Measurements from ENCODE around the gene RBM12.

Gene RBM12

DNA sequence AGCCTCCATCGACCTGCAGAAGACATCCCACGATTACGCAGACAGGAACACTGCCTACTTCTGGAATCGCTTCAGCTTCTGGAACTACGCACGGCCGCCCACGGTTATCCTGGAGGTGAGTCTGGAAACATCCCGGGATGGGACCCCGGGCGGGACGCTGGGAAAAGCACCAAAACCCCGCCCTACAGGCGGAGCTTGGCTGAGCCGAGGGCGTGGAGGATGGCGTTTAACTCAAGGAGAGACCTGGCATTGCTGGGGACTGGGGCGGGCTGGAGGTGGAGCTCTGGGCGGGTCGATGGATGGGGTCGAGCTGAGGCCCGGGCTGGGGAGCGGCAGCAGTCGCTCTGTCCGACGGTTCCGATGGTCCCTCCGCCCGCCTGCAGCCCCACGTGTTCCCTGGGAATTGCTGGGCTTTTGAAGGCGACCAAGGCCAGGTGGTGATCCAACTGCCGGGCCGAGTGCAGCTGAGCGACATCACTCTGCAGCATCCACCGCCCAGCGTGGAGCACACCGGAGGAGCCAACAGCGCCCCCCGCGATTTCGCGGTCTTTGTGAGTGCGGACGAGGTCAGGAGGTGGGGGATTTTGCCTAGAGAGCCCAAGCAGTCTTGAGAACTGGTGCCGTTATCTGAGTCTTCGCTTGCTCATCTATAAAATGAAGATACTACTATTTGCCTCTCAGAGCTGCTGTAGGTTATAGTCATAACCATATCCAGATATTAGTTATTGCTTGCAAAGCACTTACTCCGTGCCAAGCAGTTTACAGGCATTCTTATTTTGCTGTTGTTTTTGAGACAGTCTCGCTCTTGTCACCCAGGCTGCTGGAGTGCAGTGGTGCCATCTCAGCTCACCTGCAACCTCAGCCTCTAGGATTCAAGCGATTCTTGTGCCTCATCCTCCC is 45.3 kb downstream of the RBM12 start:
- peak; percentile 90 for DNase-seq

DNA sequence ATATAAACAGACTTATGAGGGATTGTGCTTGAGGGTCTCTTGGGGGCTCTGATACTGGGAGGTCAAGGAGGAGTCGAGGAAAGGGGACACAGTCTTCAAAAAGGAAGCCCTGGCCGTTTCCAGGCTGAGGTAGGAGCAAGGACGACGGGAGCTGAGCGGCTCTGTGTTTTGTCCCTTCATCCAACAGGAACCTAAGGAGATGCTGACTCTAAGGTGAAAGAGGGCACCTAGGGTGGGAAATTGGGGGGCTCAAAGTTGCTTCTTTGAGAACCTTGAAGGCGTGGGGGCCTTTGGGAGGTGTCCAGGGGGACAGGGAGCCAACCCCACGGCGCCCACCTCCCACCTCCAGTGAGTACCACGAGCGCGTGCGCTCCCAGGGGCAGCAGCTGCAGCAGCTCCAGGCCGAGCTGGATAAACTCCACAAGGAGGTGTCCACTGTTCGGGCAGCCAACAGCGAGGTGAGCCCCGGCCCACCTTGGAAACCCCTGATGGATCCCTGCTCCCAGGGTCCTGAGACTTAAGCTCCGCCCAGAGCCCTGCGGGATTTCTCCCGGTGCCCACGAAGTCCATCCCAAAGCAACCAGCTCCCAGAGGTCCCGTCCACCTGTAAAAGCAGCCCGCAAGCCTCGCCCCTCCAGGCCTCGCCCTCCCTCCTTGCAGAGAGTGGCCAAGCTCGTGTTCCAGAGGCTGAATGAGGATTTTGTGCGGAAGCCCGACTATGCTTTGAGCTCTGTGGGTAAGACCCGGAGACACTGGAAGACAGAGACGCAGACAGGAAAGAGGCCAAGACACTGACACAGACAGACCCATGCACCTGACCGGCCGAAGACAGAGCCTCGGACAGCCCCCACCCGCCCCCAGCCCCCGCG is 46.2 kb downstream of the RBM12 start:
- peak; percentile 53 for DNase-seq

DNA sequence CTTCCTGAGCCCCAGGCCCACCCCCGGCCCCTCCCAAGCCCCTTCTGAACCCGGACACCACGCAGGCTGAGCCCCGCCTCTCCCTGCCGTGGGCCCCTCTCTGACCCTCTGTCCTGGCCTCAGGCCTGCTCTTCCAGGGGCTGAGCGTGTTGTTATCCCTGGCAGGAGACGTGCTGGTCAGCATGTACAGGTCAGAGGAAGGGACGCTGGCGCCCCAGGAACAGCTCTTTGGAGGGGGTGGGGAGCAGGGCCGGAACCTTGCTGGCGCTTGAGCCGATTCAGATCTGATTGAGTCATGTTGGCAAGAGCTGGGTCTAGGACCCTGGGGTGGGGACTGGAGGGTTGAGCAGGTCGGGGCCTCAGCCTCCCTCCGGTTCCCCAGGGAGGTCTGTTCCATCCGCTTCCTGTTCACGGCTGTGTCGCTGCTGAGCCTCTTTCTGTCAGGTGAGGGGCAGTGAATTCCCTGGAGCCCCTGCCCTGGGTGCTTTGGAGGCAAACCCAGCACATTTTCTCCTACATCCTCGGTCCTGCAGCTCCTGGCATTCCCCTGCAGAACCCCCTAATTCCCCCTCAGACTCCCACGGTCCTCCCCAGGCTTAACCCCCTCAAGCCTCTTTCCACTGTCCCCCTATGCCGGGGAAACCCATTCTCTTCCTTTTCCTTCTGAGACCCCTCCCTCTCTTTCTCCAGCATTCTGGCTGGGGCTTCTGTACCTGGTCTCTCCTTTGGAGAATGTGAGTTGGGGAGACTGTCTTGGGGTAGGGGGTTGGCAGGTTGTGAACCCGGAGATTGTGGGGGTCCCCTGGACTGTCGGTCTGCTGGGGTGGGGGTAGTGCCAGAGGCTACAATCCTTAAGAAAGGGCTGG is 47.1 kb downstream of the RBM12 start:
- DNase-seq: peak; percentile 79

DNA sequence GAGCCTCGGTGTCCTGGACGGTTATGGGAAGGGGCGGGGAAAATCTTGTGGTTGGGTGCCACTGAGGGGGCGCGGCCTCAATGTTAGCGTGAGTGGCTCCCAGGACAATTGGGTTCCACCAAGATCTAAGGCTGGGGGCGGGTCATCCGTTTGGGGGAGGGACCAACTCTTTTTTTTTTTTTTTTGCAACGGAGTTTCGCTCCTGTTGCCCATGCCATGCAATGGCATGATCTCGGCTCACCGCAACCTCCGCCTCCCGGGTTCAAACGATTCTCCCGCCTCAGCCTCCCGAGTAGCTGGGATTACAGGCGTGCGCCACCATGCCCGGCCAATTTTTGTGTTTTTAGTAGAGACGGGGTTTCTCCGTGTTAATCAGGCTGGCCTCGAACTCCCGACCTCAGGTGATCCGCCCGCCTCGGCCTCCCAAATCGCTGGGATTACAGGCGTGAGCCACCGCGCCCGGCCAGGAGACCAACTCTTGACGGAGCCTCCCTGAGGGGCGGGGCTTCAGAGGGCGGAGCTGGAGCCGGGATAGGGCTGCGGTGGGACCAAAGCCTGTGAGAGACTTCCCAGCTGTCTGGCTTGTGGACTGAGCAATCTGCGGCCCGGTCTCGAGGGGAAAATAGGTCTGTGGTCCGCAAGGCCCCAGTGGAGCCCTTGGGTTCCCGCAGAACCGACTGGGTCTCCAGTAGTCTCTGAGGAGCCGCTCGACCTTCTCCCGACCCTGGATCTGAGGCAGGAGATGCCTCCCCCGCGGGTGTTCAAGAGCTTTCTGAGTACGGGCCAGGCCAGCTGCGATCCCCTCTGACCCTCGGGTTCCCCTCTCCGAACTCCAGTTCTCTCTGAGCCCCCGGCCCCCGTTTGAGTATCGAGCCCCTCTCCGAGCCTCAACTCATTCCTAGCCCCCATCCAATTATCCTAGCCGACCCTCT is 48.0 kb downstream of the RBM12 start:
- peak; percentile 100 for DNase-seq

DNA sequence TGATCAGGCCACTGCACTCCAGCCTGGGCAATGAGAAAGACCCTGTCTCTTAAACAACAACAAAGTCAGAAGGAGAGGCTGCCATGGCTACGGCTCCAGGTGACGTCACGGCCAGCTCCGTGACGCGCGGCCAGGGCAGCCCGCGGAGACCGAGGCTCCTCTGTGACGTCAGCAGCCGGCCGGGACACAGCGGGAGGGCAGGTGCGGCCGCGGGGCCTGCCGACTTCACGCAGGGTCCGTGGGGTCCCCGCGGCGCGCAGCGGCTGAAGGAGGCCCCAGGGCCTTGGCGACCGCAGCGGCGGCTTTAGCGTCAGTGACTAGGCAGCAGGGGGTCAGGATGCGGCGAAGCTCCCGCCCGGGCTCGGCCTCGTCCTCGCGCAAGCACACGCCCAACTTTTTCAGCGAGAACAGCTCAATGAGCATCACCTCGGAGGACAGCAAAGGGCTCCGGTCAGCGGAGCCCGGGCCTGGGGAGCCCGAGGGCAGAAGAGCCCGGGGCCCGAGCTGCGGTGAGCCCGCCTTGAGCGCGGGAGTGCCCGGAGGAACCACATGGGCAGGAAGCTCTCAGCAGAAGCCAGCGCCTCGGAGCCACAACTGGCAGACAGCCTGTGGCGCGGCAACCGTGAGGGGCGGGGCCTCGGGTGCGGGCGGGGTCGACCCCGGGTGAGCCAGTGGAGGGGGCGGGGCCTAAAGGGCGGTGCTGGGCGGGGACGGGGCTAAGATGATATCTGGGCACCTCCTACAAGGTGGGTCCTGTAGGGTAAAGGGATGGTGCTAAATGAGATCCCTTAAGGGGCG is 48.8 kb downstream of the RBM12 start, which contains the start of gene SPAG4:
Gene SPAG4, plus strand, starts transcription at position 163 of the 798 bp plus-strand sequence. Its CDS starts 175 bp downstream, at position 338.
- no peak for DNase-seq

DNA sequence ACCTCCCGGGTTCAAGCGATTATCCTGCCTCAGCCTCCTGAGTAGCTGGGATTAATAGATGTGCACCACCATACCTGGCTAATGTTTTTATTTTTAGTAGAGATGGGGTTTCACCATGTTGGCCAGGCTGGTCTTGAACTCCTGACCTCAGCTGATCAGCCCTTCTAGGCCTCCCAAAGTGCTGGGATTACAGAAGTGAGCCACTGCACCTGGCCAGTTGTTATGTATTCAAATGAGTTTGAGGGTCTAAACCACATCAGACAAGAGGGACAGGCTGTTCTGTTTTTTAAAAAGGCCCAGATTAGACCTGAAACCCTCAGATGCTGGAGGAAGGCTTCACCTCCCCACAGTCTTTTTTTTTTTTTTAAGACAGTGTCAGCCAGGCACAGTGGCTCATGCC is 53.2 kb downstream of the RBM12 start:
- no peak for DNase-seq

DNA sequence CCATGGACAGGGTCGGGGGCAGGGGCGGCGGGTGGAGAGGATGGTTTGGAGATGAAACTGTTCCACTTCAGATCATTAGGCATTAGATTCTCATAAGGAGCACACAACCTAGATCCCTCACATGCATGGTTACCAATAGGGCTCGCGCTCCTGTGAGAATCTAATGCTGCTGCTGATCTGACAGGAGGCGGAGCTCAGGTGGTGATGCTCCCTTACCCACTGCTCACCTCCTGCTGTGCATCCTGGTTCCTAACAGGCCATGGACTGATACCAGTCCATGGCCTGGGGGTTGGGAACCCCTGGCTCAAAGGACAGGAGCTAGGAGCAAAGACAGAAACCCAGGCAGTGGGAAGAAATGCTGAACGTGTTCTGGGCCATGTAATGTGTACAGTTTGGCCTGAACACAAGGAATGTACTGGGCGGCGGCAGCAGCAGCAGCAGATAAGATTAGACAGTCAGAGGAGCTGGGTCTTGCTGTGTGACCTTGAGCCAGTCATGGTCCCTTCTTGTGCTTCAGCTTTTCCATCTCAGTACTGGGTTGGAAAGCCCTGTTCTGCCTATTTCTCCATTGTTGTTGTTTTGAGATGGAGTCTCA is 53.8 kb downstream of the RBM12 start:
- DNase-seq: peak; percentile 69

DNA sequence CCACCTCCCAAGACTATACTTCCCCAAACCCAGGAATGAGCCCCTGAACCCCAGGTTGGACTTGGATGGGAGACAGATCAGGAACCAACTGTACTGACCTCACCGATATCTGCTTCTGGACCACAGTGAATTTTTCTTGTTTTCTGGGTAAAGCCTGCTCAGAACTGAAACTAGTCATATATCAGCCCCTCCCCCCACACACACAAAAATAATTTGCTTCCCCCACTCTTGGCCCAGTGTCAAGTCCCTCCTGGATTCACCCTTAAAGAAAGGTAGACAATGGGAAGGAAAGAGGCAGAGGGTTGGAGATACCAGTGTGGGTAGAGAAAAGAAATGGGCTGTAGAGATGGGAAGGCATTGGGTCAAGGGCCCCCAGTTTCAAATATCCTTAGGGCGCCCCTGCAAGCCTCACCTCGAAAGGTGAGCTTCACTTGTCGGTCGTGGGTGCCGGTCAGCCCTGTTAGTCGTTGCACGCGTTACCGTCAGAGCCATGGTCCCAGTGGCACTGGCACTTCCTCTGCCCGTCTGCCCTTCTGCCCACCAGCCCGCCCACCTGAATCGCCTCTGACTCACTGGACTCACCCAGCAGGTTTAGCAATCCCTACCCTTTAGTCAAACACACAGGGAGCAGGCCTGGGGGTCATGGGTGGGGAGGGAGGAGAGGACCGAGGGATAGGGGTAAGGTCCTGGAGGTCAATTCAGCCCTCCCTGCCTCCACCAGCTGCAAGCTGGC is 57.5 kb downstream of the RBM12 start:
- DNase-seq: no peak

DNA sequence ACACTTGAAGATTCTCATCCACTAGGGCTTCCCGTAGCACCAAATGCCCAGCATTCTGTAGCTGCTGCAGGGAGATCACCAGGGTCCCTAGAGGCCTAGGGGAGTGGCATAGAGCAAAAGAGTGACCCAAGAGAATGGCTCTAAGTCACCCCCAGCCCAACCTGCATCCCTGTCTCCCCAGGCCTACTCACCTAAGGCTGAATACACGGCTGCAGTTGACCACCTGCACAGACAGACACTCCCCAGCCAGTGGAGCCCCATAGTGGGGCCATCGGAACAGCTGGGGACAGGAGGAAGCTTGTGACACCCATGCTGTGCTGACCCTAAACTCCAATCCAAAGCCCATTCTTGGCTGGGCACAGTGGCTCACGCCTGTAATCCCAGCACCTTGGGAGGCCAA is 58.6 kb downstream of the RBM12 start:
- no peak for DNase-seq

DNA sequence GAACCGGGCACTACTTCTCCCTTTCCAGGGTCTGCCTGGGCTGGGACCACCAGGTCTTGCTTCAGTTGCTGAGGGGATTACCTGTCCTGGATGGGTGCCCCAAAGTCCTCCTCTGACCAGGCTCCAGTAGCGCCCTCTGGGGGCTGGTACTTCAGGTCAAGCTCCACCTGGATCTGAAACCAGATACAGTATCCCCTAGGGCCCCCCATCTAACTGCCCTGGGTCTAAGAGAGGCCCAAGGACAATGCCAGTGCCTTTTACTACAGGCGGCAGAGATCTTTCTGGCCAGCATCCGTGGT is 60.3 kb downstream of the RBM12 start:
- peak; percentile 35 for DNase-seq

DNA sequence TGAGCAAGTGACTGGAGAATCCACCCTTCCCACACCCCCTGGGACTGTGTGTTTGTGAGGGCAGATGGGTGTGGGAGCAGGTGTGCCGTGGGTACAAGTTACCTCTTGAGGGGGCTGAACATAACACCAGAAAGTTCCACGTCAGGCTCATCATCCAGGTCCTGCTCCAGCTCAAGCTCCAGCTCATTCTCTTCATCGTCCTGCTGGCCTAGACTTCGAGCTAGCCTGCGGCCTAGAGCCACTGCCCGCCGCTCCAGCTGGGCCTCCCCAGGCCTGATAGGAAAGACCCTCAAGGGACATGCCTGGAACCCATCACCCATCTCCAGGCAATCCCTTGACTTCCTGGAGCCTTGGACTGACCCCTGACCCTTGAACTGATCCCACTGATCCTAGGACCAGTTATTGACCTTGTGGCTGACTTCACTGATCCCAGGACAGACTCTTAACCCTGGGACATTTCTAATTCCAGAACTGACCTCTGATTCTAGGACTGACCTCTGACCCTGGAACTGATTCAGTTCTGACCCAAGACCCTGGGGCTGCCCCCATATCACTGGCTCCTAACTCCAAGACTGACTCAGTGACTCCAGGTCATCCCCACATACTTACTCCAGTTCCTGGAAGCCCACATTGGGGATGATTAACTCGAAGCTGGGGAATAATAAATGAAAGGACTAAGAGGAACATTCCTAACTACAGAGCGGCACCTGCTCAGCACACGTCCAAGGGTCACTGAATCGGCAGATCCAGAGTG is 60.8 kb downstream of the RBM12 start:
- no peak for DNase-seq

DNA sequence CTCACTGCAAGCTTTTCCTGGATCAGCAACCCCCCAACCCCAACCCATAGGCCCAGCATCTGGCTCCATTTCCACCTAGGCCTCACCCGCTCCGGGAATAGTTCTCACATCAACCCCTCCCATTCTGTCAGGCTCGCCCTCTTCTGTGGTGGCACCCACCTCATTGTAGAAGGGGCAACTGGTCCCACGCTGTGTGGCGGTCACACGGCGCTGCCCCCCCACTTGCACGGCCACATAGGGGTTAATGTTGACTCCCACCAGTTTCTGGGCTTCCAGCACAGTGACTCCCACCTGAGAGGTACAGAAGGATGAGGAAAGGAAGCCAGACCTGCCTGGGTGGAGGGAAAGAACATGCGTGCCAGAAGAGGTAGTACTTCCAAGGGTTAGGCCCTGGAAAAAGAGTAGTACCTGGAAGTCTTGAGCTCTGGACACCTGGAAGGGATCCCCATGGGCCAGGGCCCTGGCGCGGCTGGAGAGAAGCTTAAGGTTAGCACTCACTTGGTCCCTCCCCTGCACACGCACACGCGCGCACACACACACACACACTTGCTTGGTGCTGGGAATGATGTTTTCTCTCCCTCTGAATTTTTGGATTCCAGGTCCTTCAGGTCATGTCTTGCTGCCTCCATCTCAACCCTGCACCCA is 61.7 kb downstream of the RBM12 start:
- no peak for DNase-seq

DNA sequence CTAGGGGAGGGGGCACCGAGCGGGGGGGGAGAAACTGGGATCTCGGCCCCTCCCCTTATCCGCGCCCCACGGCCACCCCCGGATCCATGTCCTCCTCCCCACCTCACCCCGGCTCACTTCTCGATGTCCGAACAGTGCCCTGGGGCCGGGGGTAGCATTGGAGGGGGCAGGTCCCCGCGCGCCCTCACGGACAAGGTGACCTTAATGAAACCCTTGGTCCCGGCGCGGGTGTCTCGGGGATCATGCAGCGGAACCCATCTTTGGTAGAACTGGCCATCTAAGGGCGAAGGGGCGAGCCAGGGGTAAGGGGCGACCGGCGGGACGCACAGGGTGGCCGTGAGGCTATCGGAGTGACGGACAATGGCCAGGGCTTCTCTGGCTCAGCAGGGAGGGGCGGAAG is 62.7 kb downstream of the RBM12 start:
- peak; percentile 0 for DNase-seq

DNA sequence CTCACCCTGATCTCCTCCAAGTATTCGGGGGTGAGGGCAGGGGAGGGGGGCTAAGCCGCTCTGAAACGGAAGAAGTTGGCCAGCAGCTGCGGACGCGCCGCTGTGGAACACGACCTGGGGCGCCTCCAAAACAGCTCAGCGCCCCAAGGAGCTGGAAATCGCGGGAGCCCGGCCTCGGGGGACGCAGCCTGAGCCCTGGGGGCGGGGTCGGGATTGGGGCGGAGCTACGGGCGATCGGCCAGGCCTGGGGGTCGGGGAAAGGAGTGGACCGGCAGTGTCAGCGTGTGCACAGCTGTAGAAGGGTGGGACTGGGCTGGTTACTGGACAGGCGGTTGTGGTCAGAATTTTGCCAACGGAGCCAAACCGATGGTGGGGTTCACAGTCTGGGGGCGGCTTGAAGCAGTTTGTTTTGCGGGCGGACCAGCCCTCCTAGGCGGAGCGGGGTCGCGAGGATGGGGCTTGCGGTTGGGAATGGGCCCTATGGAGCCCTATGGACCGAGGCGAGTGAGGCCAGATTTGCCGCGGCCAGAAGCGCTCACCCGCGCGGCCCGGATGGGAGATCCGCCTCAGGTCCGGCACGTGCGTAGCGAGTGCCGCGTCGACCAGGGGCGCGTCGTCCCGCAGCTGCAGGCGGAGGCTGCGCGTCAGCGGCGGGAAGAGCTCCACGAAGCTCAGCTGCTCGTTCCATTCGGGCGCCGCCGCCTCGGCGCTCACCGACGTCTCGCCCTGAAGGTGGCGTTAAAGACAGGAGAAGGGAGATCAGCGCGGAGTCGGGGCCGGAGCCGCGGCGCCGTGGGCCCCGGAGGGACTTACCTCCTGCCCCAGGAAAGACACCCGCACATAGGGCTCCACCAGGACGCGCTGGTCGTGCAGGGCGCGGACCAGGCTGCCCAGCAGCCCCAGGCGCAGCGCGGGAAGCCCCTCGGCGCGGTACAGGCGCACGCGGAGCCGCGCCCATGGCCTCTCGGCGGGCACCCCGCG is 63.4 kb downstream of the RBM12 start:
- peak; percentile 85 for DNase-seq

DNA sequence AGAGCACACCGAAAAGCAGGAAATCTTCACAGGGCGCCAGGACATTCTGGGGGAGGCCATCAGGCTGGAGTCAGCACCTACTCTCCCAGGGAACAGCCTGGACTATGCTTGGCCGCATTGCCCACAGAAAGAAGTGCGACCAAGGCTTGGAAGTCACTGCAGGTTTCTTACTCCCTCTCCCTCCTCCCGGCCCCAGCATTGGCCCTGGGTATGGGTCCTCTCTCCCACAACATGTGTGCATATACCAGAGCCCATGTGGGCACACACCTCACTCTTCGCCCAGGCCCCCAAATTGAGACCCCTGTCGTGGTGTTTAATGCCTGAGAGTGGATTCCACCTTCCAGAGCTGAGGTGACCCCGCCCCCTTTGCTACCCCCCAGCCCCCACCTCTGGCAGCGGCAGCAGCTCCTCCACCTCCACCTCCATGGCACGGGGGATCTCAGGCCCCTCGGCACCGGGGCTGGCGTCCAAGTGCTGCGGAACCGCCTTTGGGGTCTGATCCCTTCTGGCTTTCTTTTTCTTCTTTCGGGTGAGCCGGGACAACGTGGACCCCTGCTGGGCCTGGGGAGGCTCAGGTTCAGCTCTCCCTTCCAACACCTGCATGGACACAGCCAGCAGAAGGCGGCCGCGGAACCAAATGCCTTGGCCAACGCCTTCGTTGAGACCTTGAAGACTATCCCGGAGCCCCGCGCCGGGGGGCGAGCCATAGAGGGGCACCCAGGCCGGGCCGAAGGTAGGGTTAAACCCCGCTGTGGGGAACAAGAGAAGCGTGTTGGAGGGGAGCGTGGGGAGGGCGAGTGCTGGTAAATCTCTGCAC is 64.3 kb downstream of the RBM12 start:
- DNase-seq: peak; percentile 4

DNA sequence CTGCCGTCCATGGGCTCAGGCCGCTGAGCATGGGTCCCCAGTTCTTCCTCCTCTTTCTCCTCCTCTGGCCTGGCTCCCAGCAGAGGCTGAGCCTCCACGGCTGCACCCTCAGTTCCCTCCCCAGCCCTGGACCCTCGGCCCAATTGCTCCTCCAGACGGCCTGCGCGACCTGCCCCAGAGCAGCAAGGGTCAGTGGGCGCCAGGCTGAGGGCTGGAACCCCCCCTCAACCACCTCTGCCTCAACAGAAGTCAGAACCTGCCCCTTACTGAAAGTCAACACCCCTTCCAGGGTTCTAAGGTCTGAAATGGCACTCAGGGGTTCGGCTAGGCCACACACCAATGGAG is 65.0 kb downstream of the RBM12 start:
- DNase-seq: no peak

Measured in hematopoietic multipotent progenitor cell treated with erythropoietin and hydrocortisone succinate and interleukin-3 and kit ligand, for 6 days (in vitro differentiated cells).